Esophagus squamous epithelium (tissue), 5 donors: ENCODE results near the gene ADD3. TPM values are rescaled to one million over a fixed set of nuclear protein-coding genes. Genes with fewer than 3 reads are reported as not detected.

Source experiments
- DNase-seq: peaks from one replicate; lab custom pipeline; 2025; lab: John Stamatoyannopoulos, UW
- H3K27ac ChIP-seq, 4 donors: fragments of 200-600 bp; sonication (generic); one replicate each; pipeline ENCODE4 v1.5.1; 2016 to 2019; ENCODE audit warnings: mild to moderate bottlenecking in 1 of 4
- H3K27me3 ChIP-seq, 4 donors: fragments of 200-600 bp; sonication (generic); 1 replicate in 3 of 4; 2 replicates in 1 of 4; pipeline versions ENCODE4 v1.5.1 to v1.6.0; 2017 to 2021; ENCODE audit warnings: antibody characterized with exemption in 1 of 4
- H3K36me3 ChIP-seq, 3 donors: fragments of 200-600 bp; sonication (generic); one replicate each; pipeline ENCODE4 v1.5.1; 2016 to 2019
- H3K4me1 ChIP-seq, 3 donors: fragments of 200-600 bp; sonication (generic); one replicate each; pipeline ENCODE4 v1.5.1; 2017 to 2019
- H3K4me3 ChIP-seq, 4 donors: fragments of 200-600 bp; sonication (generic); 1 replicate in 3 of 4; 2 replicates in 1 of 4; pipeline ENCODE4 v1.5.1; 2016 to 2019; ENCODE audit warnings: mild to moderate bottlenecking in 2 of 4, moderate library complexity in 1 of 4
- H3K9me3 ChIP-seq, 3 donors: fragments of 200-600 bp; sonication (generic); one replicate each; pipeline ENCODE4 v1.5.1; 2016 to 2019
- POLR2A ChIP-seq, 4 donors: fragments of 450-650 bp; IDR thresholded peaks; one replicate each; pipeline ENCODE4 v1.6.1; 2017; ENCODE audit warnings: antibody characterized with exemption in 4 of 4, mild to moderate bottlenecking in 4 of 4, moderate library complexity in 3 of 4
- WGBS, 2 donors: methylation state at CpG; one replicate each; pipeline ENCODE4 v1.1.5; 2018; 5-methylcytosine and 5-hydroxymethylcytosine counted together
- intact Hi-C: fragments of 100-400 bp; cut with DNase I; formaldehyde crosslinking; loops from one replicate; pipeline ENCODE4 v1.15.0; 2022
- total RNA-seq, 4 donors: library from RNA; depleted of rRNA; stranded (reverse); fragments of >200 nt; gene quantifications; one replicate each; pipeline ENCODE4 v1.1.0, GENCODE V29; 2016
- TF ChIP-seq, protein P1 (sequence below), 6 experiments: fragments of 450-650 bp in 4 of 6; fragments of 200-600 bp in 2 of 6; sonication (generic) in 2 of 6; IDR thresholded peaks; one replicate each; pipeline ENCODE4 v1.5.1; 2016 to 2019; ENCODE audit warnings: antibody characterized with exemption in 6 of 6, mild to moderate bottlenecking in 4 of 6, moderate library complexity in 4 of 6
- donor health status: DM: yes; HTN: yes; CAD: no.

The ADD3 gene
- total RNA-seq, 4 donors from 2014 or later = 52.5 to 214 (median 145) TPM

DNA sequence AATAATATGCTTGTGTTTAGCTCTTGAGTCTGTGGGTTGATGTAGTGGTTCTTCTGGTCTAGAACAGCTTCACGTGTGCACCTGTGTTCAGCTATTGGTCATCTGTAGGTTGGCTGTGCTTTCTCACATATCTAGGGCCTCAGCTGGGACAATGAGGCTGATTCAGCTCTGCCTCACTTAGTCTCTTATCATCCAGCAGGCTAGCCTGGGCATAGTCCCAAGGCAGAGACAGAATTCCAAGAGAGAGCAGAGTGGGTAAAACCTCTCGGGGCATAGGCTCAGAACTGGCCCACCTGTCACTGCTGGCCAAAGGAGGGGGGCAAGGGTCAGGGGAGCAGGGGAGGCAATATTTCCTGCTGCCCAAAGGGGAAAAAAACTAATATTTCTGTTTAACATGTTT lies 167.6 kb downstream of the ADD3 start:
- Histone ChIP-seq H3K36me3 (no peaks in the 10 kb centered on the region), H3K27me3 (peaks cover 0 to 37% (median 0%) of the 10 kb centered on the region in 4 donors), H3K9me3 (no peaks in the 10 kb centered on the region), H3K4me3 (no peak overlapping the region), H3K4me1 (peaks cover 0 to 7% (median under 1%) of the 10 kb centered on the region in 3 donors), H3K27ac (no peak overlapping the region)
- no peak for DNase-seq
- TF ChIP-seq, protein P1, sequence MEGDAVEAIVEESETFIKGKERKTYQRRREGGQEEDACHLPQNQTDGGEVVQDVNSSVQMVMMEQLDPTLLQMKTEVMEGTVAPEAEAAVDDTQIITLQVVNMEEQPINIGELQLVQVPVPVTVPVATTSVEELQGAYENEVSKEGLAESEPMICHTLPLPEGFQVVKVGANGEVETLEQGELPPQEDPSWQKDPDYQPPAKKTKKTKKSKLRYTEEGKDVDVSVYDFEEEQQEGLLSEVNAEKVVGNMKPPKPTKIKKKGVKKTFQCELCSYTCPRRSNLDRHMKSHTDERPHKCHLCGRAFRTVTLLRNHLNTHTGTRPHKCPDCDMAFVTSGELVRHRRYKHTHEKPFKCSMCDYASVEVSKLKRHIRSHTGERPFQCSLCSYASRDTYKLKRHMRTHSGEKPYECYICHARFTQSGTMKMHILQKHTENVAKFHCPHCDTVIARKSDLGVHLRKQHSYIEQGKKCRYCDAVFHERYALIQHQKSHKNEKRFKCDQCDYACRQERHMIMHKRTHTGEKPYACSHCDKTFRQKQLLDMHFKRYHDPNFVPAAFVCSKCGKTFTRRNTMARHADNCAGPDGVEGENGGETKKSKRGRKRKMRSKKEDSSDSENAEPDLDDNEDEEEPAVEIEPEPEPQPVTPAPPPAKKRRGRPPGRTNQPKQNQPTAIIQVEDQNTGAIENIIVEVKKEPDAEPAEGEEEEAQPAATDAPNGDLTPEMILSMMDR (IDR thresholded peaks at IDR 0.05) = no peak
- TF ChIP-seq POLR2A (IDR thresholded peaks at IDR 0.05) = no peak
- WGBS, 2 donors = 55 to 81% methylated on average over 2 of the region's 2 CpGs
- intact Hi-C loops = no loop called here

DNA sequence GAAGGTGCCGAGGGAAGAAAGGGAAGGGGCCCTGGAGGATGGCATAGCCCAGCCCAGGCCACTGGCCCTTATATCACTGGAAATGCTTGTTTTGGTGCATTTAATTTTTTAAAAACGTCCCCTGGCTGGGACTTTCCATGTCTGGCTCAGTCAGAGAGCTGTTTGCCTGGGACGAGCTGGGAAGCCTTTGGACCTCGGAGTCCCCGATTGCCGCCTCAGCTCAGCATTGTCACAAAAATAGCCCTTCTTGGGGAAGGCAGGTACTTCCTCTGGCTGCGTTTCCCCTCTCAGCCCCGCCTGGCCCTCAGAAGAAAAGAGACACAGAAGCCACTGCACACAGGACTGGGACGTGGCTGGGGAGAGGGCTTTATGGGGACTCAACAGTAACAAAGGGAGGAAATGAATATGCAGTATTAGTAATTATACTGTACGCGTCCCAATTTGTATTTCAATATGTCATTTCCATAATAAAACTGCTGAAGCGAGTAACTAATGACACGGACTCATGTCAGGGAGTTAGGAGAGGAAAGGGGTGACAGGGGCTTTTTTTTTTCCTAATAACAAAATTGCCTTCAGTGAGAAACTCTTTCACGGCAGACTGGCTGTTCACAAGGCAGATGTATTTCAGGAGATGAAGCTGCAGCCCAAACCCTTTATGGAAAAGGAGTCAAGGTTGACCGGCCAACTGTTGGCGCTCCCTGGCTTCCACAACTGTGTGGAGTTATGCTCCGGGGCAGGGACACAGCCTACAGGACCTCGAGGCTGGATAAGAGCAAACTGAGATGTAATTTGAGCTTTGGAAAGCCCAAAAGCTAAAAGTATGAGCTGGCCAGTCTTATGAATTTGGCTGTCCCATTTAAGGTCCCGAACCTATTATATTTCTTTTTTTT lies 168.6 kb downstream of the ADD3 start:
- 48 to 56% methylated on average over 12 to 17 of the region's 19 CpGs for WGBS, 2 donors
- no peaks in the 10 kb centered on the region for H3K9me3 ChIP-seq
- TF ChIP-seq, protein P1 (IDR thresholded peaks at IDR 0.05) = no peak
- TF ChIP-seq POLR2A (IDR thresholded peaks at IDR 0.05) = no peak
- no peaks in the 10 kb centered on the region for H3K36me3 ChIP-seq
- DNase-seq = no peak
- H3K4me3 ChIP-seq = no peak overlapping the region
- H3K27me3 ChIP-seq = peaks cover 0 to 29% (median 0%) of the 10 kb centered on the region in 4 donors
- intact Hi-C loops = no loop called here
- no peak overlapping the region for H3K27ac ChIP-seq
- no peaks in the 10 kb centered on the region for H3K4me1 ChIP-seq

DNA sequence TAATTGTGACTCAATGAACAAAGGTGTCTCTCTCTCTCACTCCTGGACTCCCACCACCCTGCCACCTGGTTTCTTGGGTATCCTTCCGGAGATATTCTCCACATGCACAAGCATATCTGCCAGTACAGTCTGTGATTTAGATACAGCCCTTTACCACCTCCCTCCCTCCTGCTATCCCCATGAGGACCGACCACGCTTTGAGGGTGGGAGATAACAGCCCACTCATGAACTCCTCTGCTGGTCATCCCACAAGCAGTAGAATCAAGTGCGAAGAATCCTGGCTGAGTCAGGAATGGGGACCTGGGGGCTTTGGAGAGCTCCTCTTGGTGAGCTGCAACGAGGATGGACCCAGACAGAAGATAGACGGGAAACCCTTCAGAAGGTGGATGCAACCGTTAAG lies 171.4 kb downstream of the ADD3 start:
- no peak for DNase-seq
- 80 to 88% methylated on average over 5 to 7 of the region's 7 CpGs for WGBS, 2 donors
- no peak for TF ChIP-seq POLR2A (IDR thresholded peaks at IDR 0.05)
- TF ChIP-seq, protein P1 (IDR thresholded peaks at IDR 0.05) = no peak

DNA sequence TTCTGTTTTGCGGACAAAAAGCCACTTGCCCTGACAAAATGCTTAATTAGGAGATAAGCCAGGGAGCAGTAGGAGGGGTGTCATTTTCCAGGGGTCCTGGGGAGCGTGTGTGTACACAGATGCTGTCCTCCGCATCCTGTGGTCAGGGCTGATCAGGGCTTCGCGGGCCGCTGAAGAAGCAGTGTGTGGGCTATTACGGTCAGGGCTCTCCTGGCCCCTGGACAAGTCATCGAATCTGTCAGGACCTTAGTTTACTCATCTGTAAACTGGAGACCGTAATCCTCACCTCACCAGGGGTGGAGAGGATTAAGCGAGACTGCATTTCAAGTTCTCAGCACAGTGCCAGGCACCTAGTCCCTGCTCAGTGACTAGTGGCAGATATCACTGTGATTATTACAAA lies 173.7 kb downstream of the ADD3 start:
- Histone ChIP-seq H3K9me3 (no peaks in the 10 kb centered on the region), H3K4me1 (no peaks in the 10 kb centered on the region), H3K4me3 (no peak overlapping the region), H3K27me3 (no peaks in the 10 kb centered on the region), H3K36me3 (no peaks in the 10 kb centered on the region), H3K27ac (no peak overlapping the region)
- intact Hi-C loops = no loop called here
- no peak for TF ChIP-seq POLR2A (IDR thresholded peaks at IDR 0.05)
- TF ChIP-seq, protein P1 (IDR thresholded peaks at IDR 0.05) = no peak
- DNase-seq = no peak
- WGBS, 2 donors = 80 to 82% methylated on average over 9 to 10 of the region's 10 CpGs

More for the DNA sequence above, 171.4 kb downstream of the ADD3 start:
- intact Hi-C loops = no loop called here
- Histone ChIP-seq H3K9me3 (no peaks in the 10 kb centered on the region), H3K4me1 (no peaks in the 10 kb centered on the region), H3K27ac (no peak overlapping the region), H3K36me3 (no peaks in the 10 kb centered on the region), H3K4me3 (no peak overlapping the region), H3K27me3 (peaks cover 0 to 9% (median 0%) of the 10 kb centered on the region in 4 donors)

DNA sequence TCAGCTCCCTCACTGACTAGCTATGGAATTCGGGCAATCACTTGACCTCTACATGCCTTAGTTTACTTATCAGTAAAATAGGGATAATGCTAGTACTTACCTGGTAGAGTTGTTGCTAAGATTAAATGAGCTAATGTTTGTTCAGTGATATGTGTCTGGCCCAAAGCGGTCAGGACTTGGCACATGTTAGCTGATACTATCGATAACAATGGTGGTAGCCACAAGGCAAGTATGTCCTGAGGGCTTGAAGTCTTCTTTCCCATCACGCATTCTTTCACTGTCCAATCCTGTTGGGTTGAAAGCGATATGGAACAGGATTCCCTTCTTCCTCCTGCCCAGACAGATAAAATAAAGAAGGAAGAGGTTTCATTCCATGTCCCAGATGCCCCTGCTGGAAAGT lies 174.1 kb downstream of the ADD3 start:
- Histone ChIP-seq H3K9me3 (no peaks in the 10 kb centered on the region), H3K27me3 (no peaks in the 10 kb centered on the region), H3K36me3 (no peaks in the 10 kb centered on the region), H3K4me3 (no peak overlapping the region), H3K4me1 (no peaks in the 10 kb centered on the region), H3K27ac (no peak overlapping the region)
- WGBS, 2 donors = 69 to 74% methylated on average over 5 of the region's 5 CpGs
- intact Hi-C loops = no loop called here
- DNase-seq = no peak
- TF ChIP-seq POLR2A (IDR thresholded peaks at IDR 0.05) = no peak
- TF ChIP-seq, protein P1 (IDR thresholded peaks at IDR 0.05) = no peak
